Measurements from ENCODE around the gene TSPAN10. TPM values are rescaled to one million over a fixed set of nuclear protein-coding genes. Genes with fewer than 3 reads are reported as not detected.

Gene TSPAN10
- total RNA-seq, 1 donor from 2014 or later: 1.1 TPM

DNA sequence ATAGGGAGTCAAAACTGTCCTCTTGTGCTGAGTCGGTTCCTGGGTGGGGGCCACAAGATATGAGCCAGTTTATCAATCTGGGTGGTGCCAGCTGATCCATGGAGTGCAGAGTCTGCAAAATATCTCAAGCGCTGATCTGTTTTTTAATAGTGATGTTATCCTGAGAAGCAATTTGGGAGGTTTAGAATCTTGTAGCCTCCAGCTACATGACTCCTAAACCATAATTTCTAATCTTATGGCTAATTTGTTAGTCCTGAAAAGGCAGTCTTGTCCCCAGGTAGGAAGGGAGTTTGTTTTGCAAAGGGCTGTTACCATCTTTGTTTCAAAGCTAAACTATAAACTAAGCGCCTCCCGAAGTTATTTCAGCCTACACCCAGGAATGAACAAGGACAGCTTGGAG is 1.7 kb downstream of the TSPAN10 start:
- no peak for ATAC-seq
- intact Hi-C loops (cut with DNase I): no loop called here
- Histone ChIP-seq H3K27ac (no peak overlapping the region), H3K9me3 (no peaks in the 10 kb centered on the region), H3K4me3 (no peak overlapping the region), H3K36me3 (no peaks in the 10 kb centered on the region), H3K4me1 (peaks cover 30% of the 10 kb centered on the region), H3K27me3 (no peaks in the 10 kb centered on the region)
- TF ChIP-seq, protein P1, sequence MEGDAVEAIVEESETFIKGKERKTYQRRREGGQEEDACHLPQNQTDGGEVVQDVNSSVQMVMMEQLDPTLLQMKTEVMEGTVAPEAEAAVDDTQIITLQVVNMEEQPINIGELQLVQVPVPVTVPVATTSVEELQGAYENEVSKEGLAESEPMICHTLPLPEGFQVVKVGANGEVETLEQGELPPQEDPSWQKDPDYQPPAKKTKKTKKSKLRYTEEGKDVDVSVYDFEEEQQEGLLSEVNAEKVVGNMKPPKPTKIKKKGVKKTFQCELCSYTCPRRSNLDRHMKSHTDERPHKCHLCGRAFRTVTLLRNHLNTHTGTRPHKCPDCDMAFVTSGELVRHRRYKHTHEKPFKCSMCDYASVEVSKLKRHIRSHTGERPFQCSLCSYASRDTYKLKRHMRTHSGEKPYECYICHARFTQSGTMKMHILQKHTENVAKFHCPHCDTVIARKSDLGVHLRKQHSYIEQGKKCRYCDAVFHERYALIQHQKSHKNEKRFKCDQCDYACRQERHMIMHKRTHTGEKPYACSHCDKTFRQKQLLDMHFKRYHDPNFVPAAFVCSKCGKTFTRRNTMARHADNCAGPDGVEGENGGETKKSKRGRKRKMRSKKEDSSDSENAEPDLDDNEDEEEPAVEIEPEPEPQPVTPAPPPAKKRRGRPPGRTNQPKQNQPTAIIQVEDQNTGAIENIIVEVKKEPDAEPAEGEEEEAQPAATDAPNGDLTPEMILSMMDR (IDR thresholded peaks at IDR 0.05): no peak
- DNase-seq: no peak

DNA sequence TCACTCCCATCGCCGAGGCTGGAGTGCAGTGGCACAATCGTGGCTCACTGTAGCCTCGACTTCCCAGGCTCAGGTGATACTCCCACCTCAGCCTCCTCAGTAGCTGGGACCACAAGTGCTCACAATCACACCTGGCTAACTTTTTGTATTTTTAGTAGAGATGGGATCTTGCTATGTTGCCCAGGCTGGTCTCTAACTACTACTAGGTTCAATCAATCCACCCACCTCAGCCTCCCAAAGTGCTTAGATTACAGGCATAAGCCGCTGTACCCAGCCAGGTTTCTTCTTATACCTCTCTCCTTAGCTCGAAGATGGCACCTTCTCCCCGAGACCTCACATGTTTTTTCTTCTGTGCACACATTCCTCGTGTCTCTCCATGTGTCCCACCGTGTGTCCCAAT is 3.0 kb downstream of the TSPAN10 start:
- DNase-seq (no peak), ATAC-seq (no peak)
- Histone ChIP-seq H3K9me3 (no peaks in the 10 kb centered on the region), H3K27me3 (no peaks in the 10 kb centered on the region), H3K36me3 (no peaks in the 10 kb centered on the region), H3K27ac (no peak overlapping the region), H3K4me3 (no peak overlapping the region), H3K4me1 (peaks cover 19% of the 10 kb centered on the region)
- TF ChIP-seq, protein P1 (IDR thresholded peaks at IDR 0.05): no peak
- intact Hi-C loops (cut with DNase I): no loop called here

DNA sequence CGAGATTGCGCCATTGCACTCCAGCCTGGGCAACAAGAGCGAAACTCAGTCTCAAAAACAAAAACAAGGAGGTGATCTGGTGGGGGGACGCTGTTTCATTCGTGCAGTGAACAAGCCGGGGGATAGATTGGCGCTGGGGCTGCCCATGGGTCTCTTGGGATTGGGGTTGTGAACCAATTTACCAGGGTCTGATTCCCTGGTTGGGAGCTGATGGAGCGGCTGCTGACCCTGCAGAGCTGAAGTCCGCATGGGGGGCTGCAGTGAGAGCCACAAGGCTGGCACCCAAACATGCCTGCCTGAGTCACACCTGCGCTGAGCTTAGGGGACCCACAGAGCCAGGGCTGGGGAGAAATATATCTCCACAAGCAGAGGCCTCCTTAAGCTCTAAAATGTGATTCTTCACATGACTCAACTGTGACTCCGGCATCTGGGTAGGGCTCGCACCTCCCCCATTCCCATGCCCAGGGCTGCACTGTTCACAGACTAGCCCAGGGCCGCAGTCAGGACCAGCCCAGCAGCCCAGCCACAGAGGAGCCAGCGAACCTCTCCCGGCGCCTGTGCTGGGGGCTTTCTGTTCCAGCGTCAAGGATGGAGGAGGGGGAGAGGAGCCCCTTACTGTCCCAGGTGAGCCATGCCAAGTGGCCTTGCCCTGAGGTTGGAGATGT is 5.0 kb downstream of the TSPAN10 start:
- no peaks in the 10 kb centered on the region for H3K27me3 ChIP-seq
- ATAC-seq: no peak
- intact Hi-C loops (cut with DNase I): no loop called here
- DNase-seq: no peak
- TF ChIP-seq, protein P1 (IDR thresholded peaks at IDR 0.05): no peak
- H3K36me3 ChIP-seq: no peaks in the 10 kb centered on the region
- H3K9me3 ChIP-seq: no peaks in the 10 kb centered on the region
- peaks cover 7% of the 10 kb centered on the region for H3K4me1 ChIP-seq
- no peak overlapping the region for H3K4me3 ChIP-seq
- no peak overlapping the region for H3K27ac ChIP-seq

DNA sequence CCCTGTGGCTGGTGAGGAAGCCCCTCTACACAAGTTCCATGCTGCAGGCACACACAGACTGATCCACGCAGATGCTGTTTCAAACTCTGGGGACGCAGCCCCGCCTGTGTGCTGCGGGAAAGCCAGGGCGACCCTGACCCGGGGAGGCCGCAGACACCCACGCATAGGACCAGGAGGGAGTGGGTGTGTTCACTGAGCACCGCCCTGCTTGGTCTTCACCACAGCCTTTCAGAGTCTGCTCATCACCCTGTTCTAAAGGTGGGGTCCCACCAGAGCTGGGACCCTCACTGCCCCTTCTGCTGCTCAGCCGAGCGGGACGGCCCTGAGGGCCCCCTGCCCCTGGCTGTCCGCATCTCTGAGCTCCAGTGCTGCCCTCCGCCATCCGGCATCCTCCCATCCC is 7.5 kb downstream of the TSPAN10 start:
- no peaks in the 10 kb centered on the region for H3K9me3 ChIP-seq
- H3K27ac ChIP-seq: no peak overlapping the region
- H3K4me3 ChIP-seq: no peak overlapping the region
- intact Hi-C loops (cut with DNase I): no loop called here
- TF ChIP-seq, protein P1 (IDR thresholded peaks at IDR 0.05): no peak
- no peak for ATAC-seq
- peaks cover 23% of the 10 kb centered on the region for H3K27me3 ChIP-seq
- H3K4me1 ChIP-seq: no peaks in the 10 kb centered on the region
- H3K36me3 ChIP-seq: no peaks in the 10 kb centered on the region
- no peak for DNase-seq

DNA sequence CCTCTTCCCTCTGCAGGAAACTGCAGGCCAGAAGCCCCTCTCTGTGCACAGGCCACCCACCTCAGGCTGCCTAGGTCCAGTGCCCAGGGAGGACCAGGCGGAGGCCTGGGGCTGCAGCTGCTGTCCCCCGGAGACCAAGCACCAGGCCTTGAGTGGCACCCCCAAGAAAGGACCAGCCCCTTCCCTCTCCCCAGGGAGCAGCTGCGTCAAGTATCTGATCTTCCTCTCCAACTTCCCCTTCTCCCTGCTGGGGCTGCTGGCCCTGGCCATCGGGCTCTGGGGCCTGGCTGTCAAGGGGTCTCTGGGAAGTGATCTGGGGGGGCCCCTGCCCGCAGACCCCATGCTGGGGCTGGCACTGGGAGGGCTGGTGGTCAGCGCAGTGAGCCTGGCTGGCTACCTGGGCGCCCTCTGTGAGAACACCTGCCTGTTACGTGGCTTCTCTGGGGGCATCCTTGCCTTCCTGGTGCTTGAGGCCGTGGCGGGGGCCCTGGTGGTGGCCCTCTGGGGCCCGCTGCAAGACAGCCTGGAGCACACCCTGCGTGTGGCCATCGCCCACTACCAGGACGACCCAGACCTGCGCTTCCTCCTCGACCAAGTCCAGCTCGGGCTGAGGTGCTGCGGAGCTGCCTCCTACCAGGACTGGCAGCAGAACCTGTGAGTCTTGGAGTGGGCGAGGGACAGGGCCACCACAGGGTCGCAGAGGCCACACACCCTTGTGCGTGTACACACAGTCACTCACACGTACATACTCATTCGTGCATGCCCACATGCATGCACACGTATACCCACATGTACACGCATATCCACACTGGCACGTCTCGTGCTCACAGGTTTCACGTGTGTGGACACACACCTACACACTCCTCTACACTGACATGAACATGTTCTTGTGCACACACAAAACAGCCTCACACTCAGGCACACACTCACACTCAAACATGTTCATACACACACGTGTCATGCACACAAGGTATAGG is 8.3 kb downstream of the TSPAN10 start:
- Histone ChIP-seq H3K27ac (no peak overlapping the region), H3K36me3 (no peaks in the 10 kb centered on the region), H3K4me3 (no peak overlapping the region), H3K9me3 (no peaks in the 10 kb centered on the region), H3K4me1 (no peaks in the 10 kb centered on the region), H3K27me3 (peaks cover 31% of the 10 kb centered on the region)
- ATAC-seq (no peak), DNase-seq (no peak)
- TF ChIP-seq, protein P1 (IDR thresholded peaks at IDR 0.05): no peak
- intact Hi-C loops (cut with DNase I): no loop called here

Data from upper lobe of right lung (tissue), 1 donor.